DOHH2 (cell line): ENCODE results near the gene HSH2D.

Source experiments
- H3F3A ChIP-seq: fragments of 200-600 bp; sonication (generic), shearing (Covaris generic); 2 replicates; pipeline ENCODE4 v1.6.0; 2016; ENCODE audit warnings: antibody characterized with exemption, mild to moderate bottlenecking; ENCODE audit not compliant: control insufficient read depth, insufficient read depth
- H3K27ac ChIP-seq: fragments of 200-600 bp; sonication (generic); 2 replicates; pipeline ENCODE4 v1.5.1; 2014; ENCODE audit warnings: low read depth, mild to moderate bottlenecking, low read length, moderate library complexity
- H3K27me3 ChIP-seq: fragments of 200-600 bp; sonication (generic); 2 replicates; pipeline ENCODE4 v1.6.1; 2014; ENCODE audit warnings: mild to moderate bottlenecking, low read length, mixed read lengths; ENCODE audit not compliant: control insufficient read depth
- H3K36me3 ChIP-seq: fragments of 200-600 bp; sonication (generic); 2 replicates; pipeline ENCODE4 v1.6.1; 2014; ENCODE audit warnings: mild to moderate bottlenecking, low read length, moderate library complexity, mixed read lengths; ENCODE audit not compliant: control insufficient read depth
- H3K4me1 ChIP-seq: fragments of 200-600 bp; sonication (generic); 2 replicates; pipeline ENCODE4 v1.6.1; 2014; ENCODE audit warnings: mild to moderate bottlenecking, low read length, mixed read lengths; ENCODE audit not compliant: control insufficient read depth
- H3K4me2 ChIP-seq: fragments of 200-600 bp; sonication (generic); 2 replicates; pipeline ENCODE4 v1.6.0; 2014; ENCODE audit warnings: mild to moderate bottlenecking, low read length, moderate library complexity
- H3K4me3 ChIP-seq: fragments of 200-600 bp; sonication (generic); 2 replicates; pipeline ENCODE4 v1.5.1; 2014; ENCODE audit warnings: mild to moderate bottlenecking, low read length, mixed read lengths
- H3K79me2 ChIP-seq: fragments of 200-600 bp; sonication (generic); 2 replicates; pipeline ENCODE4 v1.6.1; 2014; ENCODE audit warnings: mild to moderate bottlenecking, low read length, mixed read lengths; ENCODE audit not compliant: control insufficient read depth
- H3K9me2 ChIP-seq: fragments of 200-600 bp; sonication (generic); replicated peaks from 2 replicates; pipeline ENCODE4 v1.6.1; 2014; ENCODE audit warnings: mild to moderate bottlenecking, low read length, mixed read lengths; ENCODE audit not compliant: control insufficient read depth
- H3K9me3 ChIP-seq: fragments of 200-600 bp; sonication (generic); 2 replicates; pipeline ENCODE4 v1.6.1; 2014; ENCODE audit warnings: antibody characterized with exemption, low read length, mixed read lengths; ENCODE audit not compliant: control insufficient read depth, insufficient read depth
- H4K20me1 ChIP-seq: fragments of 200-600 bp; sonication (generic); 2 replicates; pipeline ENCODE4 v1.6.0; 2014; ENCODE audit warnings: low read depth, mild to moderate bottlenecking, antibody characterized with exemption, low read length, moderate library complexity; ENCODE audit not compliant: control insufficient read depth, insufficient read depth
- EZH2phosphoT487 ChIP-seq: fragments of 200-600 bp; sonication (generic); IDR thresholded peaks from 2 replicates; pipeline ENCODE4 v1.6.1; 2017; ENCODE audit warnings: borderline replicate concordance, mild to moderate bottlenecking, antibody characterized with exemption, low read length, moderate library complexity, mixed read lengths
- TF ChIP-seq, protein P1 (sequence below): fragments of 200-600 bp; sonication (generic); IDR thresholded peaks from one replicate; pipeline ENCODE4 v1.5.1; 2014; ENCODE audit warnings: antibody characterized with exemption, mild to moderate bottlenecking, low read depth, low read length; ENCODE audit not compliant: poor library complexity, severe bottlenecking

The HSH2D gene

DNA sequence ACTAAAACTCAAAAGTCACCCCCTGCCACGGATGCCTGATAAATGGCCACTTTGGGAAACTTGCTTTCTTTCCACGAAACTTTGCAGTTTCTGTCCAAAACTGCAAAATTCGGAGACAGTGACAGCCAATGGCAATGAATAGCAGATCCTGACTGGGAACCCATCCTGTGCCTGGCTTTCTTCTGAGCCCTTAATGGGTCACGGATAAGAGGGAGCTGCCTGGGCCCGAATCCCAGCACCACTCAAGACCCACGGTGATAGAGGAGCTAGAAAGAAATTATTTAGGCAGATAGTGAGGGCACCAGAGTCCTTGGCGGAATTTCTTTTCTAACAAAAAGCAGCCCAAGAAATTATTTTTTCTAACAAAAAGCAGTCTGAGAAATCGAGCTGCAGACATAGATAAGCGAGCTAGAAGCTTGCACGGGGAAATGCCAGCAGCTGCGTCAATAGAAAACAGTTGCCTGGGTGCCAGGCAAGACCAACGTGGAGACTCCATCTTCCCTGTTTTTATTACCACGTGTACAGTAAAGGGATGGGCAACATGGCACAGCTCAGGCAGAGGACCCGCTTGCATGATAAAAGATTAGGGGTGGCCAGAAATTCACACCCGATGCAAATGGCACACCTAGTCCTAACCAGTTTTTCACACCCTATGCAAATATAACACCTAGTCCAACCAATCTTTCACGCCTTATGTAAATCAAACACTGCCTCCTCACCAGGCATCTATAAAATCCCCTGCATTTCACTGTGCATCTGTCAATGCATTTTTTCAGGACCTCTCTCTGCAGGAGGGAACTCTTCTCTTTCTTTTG lies 7.1 kb upstream of the HSH2D start:
- peaks cover 32% of the 10 kb centered on the region for H3K36me3 ChIP-seq
- H3K9me2 ChIP-seq = no peaks in the 10 kb centered on the region
- 0 out of 2 replicates have a peak, but pooled peaks cover 3% of the 10 kb centered on the region for H4K20me1 ChIP-seq
- no peaks in the 10 kb centered on the region for H3K27me3 ChIP-seq
- 0 out of 2 replicates have a peak overlapping the region, but pooled peaks have one; percentile 10 for H3K4me2 ChIP-seq
- H3K4me1 ChIP-seq = peaks cover 26% of the 10 kb centered on the region
- no peak for TF ChIP-seq EZH2phosphoT487
- TF ChIP-seq, protein P1, sequence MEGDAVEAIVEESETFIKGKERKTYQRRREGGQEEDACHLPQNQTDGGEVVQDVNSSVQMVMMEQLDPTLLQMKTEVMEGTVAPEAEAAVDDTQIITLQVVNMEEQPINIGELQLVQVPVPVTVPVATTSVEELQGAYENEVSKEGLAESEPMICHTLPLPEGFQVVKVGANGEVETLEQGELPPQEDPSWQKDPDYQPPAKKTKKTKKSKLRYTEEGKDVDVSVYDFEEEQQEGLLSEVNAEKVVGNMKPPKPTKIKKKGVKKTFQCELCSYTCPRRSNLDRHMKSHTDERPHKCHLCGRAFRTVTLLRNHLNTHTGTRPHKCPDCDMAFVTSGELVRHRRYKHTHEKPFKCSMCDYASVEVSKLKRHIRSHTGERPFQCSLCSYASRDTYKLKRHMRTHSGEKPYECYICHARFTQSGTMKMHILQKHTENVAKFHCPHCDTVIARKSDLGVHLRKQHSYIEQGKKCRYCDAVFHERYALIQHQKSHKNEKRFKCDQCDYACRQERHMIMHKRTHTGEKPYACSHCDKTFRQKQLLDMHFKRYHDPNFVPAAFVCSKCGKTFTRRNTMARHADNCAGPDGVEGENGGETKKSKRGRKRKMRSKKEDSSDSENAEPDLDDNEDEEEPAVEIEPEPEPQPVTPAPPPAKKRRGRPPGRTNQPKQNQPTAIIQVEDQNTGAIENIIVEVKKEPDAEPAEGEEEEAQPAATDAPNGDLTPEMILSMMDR = no peak
- no peaks in the 10 kb centered on the region for H3K79me2 ChIP-seq
- peaks cover 8% of the 10 kb centered on the region for H3F3A ChIP-seq
- H3K9me3 ChIP-seq = no peaks in the 10 kb centered on the region
- no peak overlapping the region for H3K27ac ChIP-seq
- no peak overlapping the region for H3K4me3 ChIP-seq

DNA sequence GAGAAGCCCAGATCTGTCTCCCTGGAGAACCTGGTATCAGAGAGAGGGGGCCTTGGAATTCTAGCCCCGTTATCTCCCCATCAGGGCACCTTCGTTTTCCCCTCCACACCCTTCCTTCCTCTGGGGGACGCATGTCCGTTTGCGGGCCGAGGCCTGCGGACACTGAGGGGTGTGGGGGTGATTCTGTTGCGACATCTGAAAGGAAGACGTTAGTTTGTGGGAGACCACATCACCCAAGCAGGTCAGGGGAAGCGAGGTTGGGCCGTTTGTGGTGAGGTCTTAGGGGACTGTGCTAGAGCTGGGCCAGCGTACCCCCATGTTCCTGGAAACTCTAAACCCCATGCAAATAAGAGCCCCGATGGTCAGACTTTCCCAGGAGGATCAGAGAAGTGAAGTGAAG lies 3.7 kb upstream of the HSH2D start:
- peaks cover 7% of the 10 kb centered on the region for H3K36me3 ChIP-seq
- no peaks in the 10 kb centered on the region for H4K20me1 ChIP-seq
- H3K79me2 ChIP-seq = peaks cover 13% of the 10 kb centered on the region
- no peak overlapping the region for H3K4me3 ChIP-seq
- no peaks in the 10 kb centered on the region for H3K9me2 ChIP-seq
- H3K27ac ChIP-seq = no peak overlapping the region
- no peak for TF ChIP-seq EZH2phosphoT487
- TF ChIP-seq, protein P1 = no peak
- peaks cover 51% of the 10 kb centered on the region for H3K4me1 ChIP-seq
- no peak overlapping the region for H3K4me2 ChIP-seq
- no peaks in the 10 kb centered on the region for H3K27me3 ChIP-seq
- peaks cover 22% of the 10 kb centered on the region for H3F3A ChIP-seq
- no peaks in the 10 kb centered on the region for H3K9me3 ChIP-seq

DNA sequence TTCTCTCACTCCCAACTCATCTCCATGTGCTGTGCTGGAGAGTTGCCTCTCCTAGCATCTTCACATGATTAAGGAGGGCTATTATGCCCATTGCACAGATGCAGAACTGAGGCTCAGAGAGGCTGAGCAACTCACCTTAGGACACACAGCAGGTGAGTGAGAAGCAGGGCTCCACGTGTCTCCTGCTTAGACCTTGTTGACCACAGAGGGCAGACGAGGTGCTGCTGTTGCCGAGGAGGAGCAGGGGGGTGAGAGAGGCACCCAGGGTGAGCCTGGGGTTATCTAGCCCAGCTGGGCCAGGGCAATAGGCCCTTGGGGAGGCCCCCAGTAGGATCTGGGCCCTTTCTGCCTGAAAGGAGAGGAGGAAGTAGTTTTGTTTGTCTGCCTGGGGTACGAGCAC lies 2.4 kb upstream of the HSH2D start:
- peak overlapping the region; percentile 95 for H3K27ac ChIP-seq

More for the DNA sequence above, 2.4 kb upstream of the HSH2D start:
- Histone ChIP-seq H3K9me2 (no peaks in the 10 kb centered on the region), H3K79me2 (peaks cover 26% of the 10 kb centered on the region), H3K27me3 (no peaks in the 10 kb centered on the region), H3K9me3 (no peaks in the 10 kb centered on the region), H4K20me1 (0 out of 2 replicates have a peak, but pooled peaks cover under 1% of the 10 kb centered on the region), H3K4me3 (0 out of 2 replicates have a peak overlapping the region, but pooled peaks have one; percentile 4), H3F3A (peaks cover 25% of the 10 kb centered on the region), H3K4me2 (peak overlapping the region; percentile 40), H3K36me3 (peaks cover 17% of the 10 kb centered on the region), H3K4me1 (peaks cover 60% of the 10 kb centered on the region)
- TF ChIP-seq, protein P1 = peak; percentile 55
- TF ChIP-seq EZH2phosphoT487 = no peak
